DOHH2 (cell line): ENCODE measurements around the gene TDRD9.

Experiments
- H3F3A ChIP-seq: fragments of 200-600 bp; sonication (generic), shearing (Covaris generic); 2 replicates; pipeline ENCODE4 v1.6.0; 2016; ENCODE audit warnings: antibody characterized with exemption, mild to moderate bottlenecking; ENCODE audit not compliant: control insufficient read depth, insufficient read depth
- H3K27ac ChIP-seq: fragments of 200-600 bp; sonication (generic); 2 replicates; pipeline ENCODE4 v1.5.1; 2014; ENCODE audit warnings: low read depth, mild to moderate bottlenecking, low read length, moderate library complexity
- H3K27me3 ChIP-seq: fragments of 200-600 bp; sonication (generic); 2 replicates; pipeline ENCODE4 v1.6.1; 2014; ENCODE audit warnings: mild to moderate bottlenecking, low read length, mixed read lengths; ENCODE audit not compliant: control insufficient read depth
- H3K36me3 ChIP-seq: fragments of 200-600 bp; sonication (generic); 2 replicates; pipeline ENCODE4 v1.6.1; 2014; ENCODE audit warnings: mild to moderate bottlenecking, low read length, moderate library complexity, mixed read lengths; ENCODE audit not compliant: control insufficient read depth
- H3K4me1 ChIP-seq: fragments of 200-600 bp; sonication (generic); 2 replicates; pipeline ENCODE4 v1.6.1; 2014; ENCODE audit warnings: mild to moderate bottlenecking, low read length, mixed read lengths; ENCODE audit not compliant: control insufficient read depth
- H3K4me2 ChIP-seq: fragments of 200-600 bp; sonication (generic); 2 replicates; pipeline ENCODE4 v1.6.0; 2014; ENCODE audit warnings: mild to moderate bottlenecking, low read length, moderate library complexity
- H3K4me3 ChIP-seq: fragments of 200-600 bp; sonication (generic); 2 replicates; pipeline ENCODE4 v1.5.1; 2014; ENCODE audit warnings: mild to moderate bottlenecking, low read length, mixed read lengths
- H3K79me2 ChIP-seq: fragments of 200-600 bp; sonication (generic); 2 replicates; pipeline ENCODE4 v1.6.1; 2014; ENCODE audit warnings: mild to moderate bottlenecking, low read length, mixed read lengths; ENCODE audit not compliant: control insufficient read depth
- H3K9me2 ChIP-seq: fragments of 200-600 bp; sonication (generic); replicated peaks from 2 replicates; pipeline ENCODE4 v1.6.1; 2014; ENCODE audit warnings: mild to moderate bottlenecking, low read length, mixed read lengths; ENCODE audit not compliant: control insufficient read depth
- H3K9me3 ChIP-seq: fragments of 200-600 bp; sonication (generic); 2 replicates; pipeline ENCODE4 v1.6.1; 2014; ENCODE audit warnings: antibody characterized with exemption, low read length, mixed read lengths; ENCODE audit not compliant: control insufficient read depth, insufficient read depth
- H4K20me1 ChIP-seq: fragments of 200-600 bp; sonication (generic); 2 replicates; pipeline ENCODE4 v1.6.0; 2014; ENCODE audit warnings: low read depth, mild to moderate bottlenecking, antibody characterized with exemption, low read length, moderate library complexity; ENCODE audit not compliant: control insufficient read depth, insufficient read depth
- CTCF ChIP-seq: fragments of 200-600 bp; sonication (generic); IDR thresholded peaks from one replicate; pipeline ENCODE4 v1.5.1; 2014; ENCODE audit warnings: antibody characterized with exemption, mild to moderate bottlenecking, low read depth, low read length; ENCODE audit not compliant: poor library complexity, severe bottlenecking
- EZH2phosphoT487 ChIP-seq: fragments of 200-600 bp; sonication (generic); IDR thresholded peaks from 2 replicates; pipeline ENCODE4 v1.6.1; 2017; ENCODE audit warnings: borderline replicate concordance, mild to moderate bottlenecking, antibody characterized with exemption, low read length, moderate library complexity, mixed read lengths

TDRD9 gene

GRCh38 chr14:104048758-104049507 lies 120.7 kb downstream of the TDRD9 start:
- no peaks in the 10 kb centered on the region for H3F3A ChIP-seq
- no peaks in the 10 kb centered on the region for H3K36me3 ChIP-seq
- H3K4me3 ChIP-seq, result no peak overlapping the region
- peaks cover 4% of the 10 kb centered on the region for H3K27me3 ChIP-seq
- TF ChIP-seq EZH2phosphoT487 (no peak), CTCF (no peak)
- no peaks in the 10 kb centered on the region for H3K9me3 ChIP-seq
- H4K20me1 ChIP-seq, result no peaks in the 10 kb centered on the region
- no peaks in the 10 kb centered on the region for H3K79me2 ChIP-seq
- no peak overlapping the region for H3K27ac ChIP-seq
- H3K4me1 ChIP-seq, result no peaks in the 10 kb centered on the region
- no peak overlapping the region for H3K4me2 ChIP-seq
- no peaks in the 10 kb centered on the region for H3K9me2 ChIP-seq

- no peaks in the 10 kb centered on the region for H3K9me2 ChIP-seq
- H4K20me1 ChIP-seq, result no peaks in the 10 kb centered on the region
- H3K4me1 ChIP-seq, result no peaks in the 10 kb centered on the region
- no peak overlapping the region for H3K27ac ChIP-seq
- no peaks in the 10 kb centered on the region for H3K79me2 ChIP-seq
- H3F3A ChIP-seq, result no peaks in the 10 kb centered on the region
- no peaks in the 10 kb centered on the region for H3K9me3 ChIP-seq
- H3K27me3 ChIP-seq, result peaks cover 4% of the 10 kb centered on the region
- H3K4me3 ChIP-seq, result no peak overlapping the region
- no peak for TF ChIP-seq CTCF
- TF ChIP-seq EZH2phosphoT487, result no peak
- no peak overlapping the region for H3K4me2 ChIP-seq
- no peaks in the 10 kb centered on the region for H3K36me3 ChIP-seq
These were observed 121.5 kb downstream of the TDRD9 start for GRCh38 chr14:104049576-104050240.

GRCh38 chr14:104051092-104051813 lies 123.0 kb downstream of the TDRD9 start:
- Histone ChIP-seq H3K9me3 (no peaks in the 10 kb centered on the region), H3K27me3 (peaks cover 4% of the 10 kb centered on the region), H3K4me3 (no peak overlapping the region), H3K4me2 (no peak overlapping the region), H4K20me1 (no peaks in the 10 kb centered on the region), H3K4me1 (no peaks in the 10 kb centered on the region), H3K27ac (no peak overlapping the region), H3K9me2 (no peaks in the 10 kb centered on the region), H3K36me3 (no peaks in the 10 kb centered on the region), H3K79me2 (no peaks in the 10 kb centered on the region), H3F3A (no peaks in the 10 kb centered on the region)
- no peak for TF ChIP-seq EZH2phosphoT487
- no peak for TF ChIP-seq CTCF
